CD14-positive monocyte (primary cell): Measurements from ENCODE around the gene BCS1L. TPM values are rescaled to one million over a fixed set of nuclear protein-coding genes. Genes with fewer than 3 reads are reported as not detected.

Experiments used
- DNase-seq, 3 donors: peaks; one replicate each; pipeline ENCODE4 v3.0.0-alpha.2; 2011 to 2022
- H2AFZ ChIP-seq: 2 replicates; pipeline ENCODE4 v1.6.0; 2012; ENCODE audit warnings: mild to moderate bottlenecking, low read depth, low read length, inconsistent platforms; ENCODE audit not compliant: insufficient read depth, poor library complexity, severe bottlenecking
- H3K27ac ChIP-seq, 2 donors: 1 replicate in 1 of 2; 2 replicates in 1 of 2; pipeline ENCODE4 v1.5.1; 2012 to 2013; ENCODE audit warnings: low read length in 2 of 2, control low read depth in 1 of 2, inconsistent platforms in 1 of 2, low read depth in 1 of 2, mild to moderate bottlenecking in 1 of 2
- H3K27me3 ChIP-seq, 2 donors: one replicate each; pipeline versions ENCODE4 v1.6.0 to v1.6.1; 2011 to 2013; ENCODE audit warnings: low read length in 2 of 2; ENCODE audit not compliant: control insufficient read depth in 2 of 2, insufficient read depth in 2 of 2
- H3K36me3 ChIP-seq, 2 donors: replicated peaks in 1 of 2; 1 replicate in 1 of 2; 2 replicates in 1 of 2; pipeline versions ENCODE4 v1.5.1 to v1.6.1; 2012 to 2013; ENCODE audit warnings: low read length in 2 of 2, control low read depth in 1 of 2, inconsistent platforms in 1 of 2, mild to moderate bottlenecking in 1 of 2; ENCODE audit not compliant: insufficient read depth in 2 of 2, control insufficient read depth in 1 of 2
- H3K4me1 ChIP-seq, 2 donors: 1 replicate in 1 of 2; 2 replicates in 1 of 2; pipeline versions ENCODE4 v1.5.1 to v1.6.1; 2012 to 2013; ENCODE audit warnings: low read length in 2 of 2, control low read depth in 1 of 2, inconsistent platforms in 1 of 2, mild to moderate bottlenecking in 1 of 2, moderate library complexity in 1 of 2; ENCODE audit not compliant: insufficient read depth in 2 of 2, control insufficient read depth in 1 of 2
- H3K4me2 ChIP-seq: replicated peaks from 2 replicates; pipeline ENCODE3; 2012; ENCODE audit warnings: low read length, moderate library complexity, mild to moderate bottlenecking; ENCODE audit not compliant: poor library complexity, severe bottlenecking; ENCODE audit errors: extremely low read depth
- H3K4me3 ChIP-seq, 3 experiments: fragments of 200-600 bp in 1 of 3; sonication (generic) in 1 of 3; replicated peaks in 1 of 3; 1 replicate in 2 of 3; 2 replicates in 1 of 3; pipeline ENCODE4 v1.5.1; 2011 to 2013; ENCODE audit warnings: low read length in 3 of 3, mild to moderate bottlenecking in 3 of 3, control low read depth in 2 of 3, low read depth in 2 of 3, inconsistent platforms in 1 of 3, moderate library complexity in 1 of 3
- H3K79me2 ChIP-seq: 2 replicates; pipeline ENCODE4 v1.6.0; 2012; ENCODE audit warnings: mild to moderate bottlenecking, control low read depth, inconsistent platforms, low read length, moderate library complexity; ENCODE audit not compliant: insufficient read depth
- H3K9ac ChIP-seq: 2 replicates; pipeline ENCODE4 v1.6.0; 2017; ENCODE audit warnings: low read length, mild to moderate bottlenecking; ENCODE audit not compliant: insufficient read depth, poor library complexity, severe bottlenecking
- H3K9me3 ChIP-seq, 2 donors: replicated peaks in 1 of 2; 1 replicate in 1 of 2; 2 replicates in 1 of 2; pipeline versions ENCODE4 v1.5.1 to v1.6.1; 2012 to 2013; ENCODE audit warnings: low read length in 2 of 2, control low read depth in 1 of 2; ENCODE audit not compliant: control insufficient read depth in 1 of 2, insufficient read depth in 1 of 2
- H4K20me1 ChIP-seq: 2 replicates; pipeline ENCODE4 v1.6.0; 2012; ENCODE audit warnings: mild to moderate bottlenecking, low read length, control low read depth, moderate library complexity; ENCODE audit not compliant: insufficient read depth
- H3K27ac Mint-ChIP-seq, 7 donors: one replicate each; pipeline ENCODE4 v1.8.0; 2020; ENCODE audit warnings: mild to moderate bottlenecking in 7 of 7, mixed read lengths in 7 of 7, moderate library complexity in 6 of 7, inconsistent platforms in 2 of 7
- H3K27me3 Mint-ChIP-seq, 3 donors: one replicate each; pipeline ENCODE4 v1.8.0; 2021 to 2022; ENCODE audit warnings: low read depth in 3 of 3, mild to moderate bottlenecking in 3 of 3, mixed read lengths in 3 of 3, moderate library complexity in 3 of 3, inconsistent platforms in 1 of 3
- H3K36me3 Mint-ChIP-seq, 2 donors: one replicate each; pipeline ENCODE4 v1.8.0; 2020; ENCODE audit warnings: mixed read lengths in 2 of 2, inconsistent platforms in 1 of 2, mild to moderate bottlenecking in 1 of 2
- H3K4me1 Mint-ChIP-seq: one replicate; pipeline ENCODE4 v1.8.0; 2020; ENCODE audit warnings: mild to moderate bottlenecking, mixed read lengths
- H3K4me3 Mint-ChIP-seq, 2 donors: one replicate each; pipeline ENCODE4 v1.8.0; 2020; ENCODE audit warnings: mild to moderate bottlenecking in 2 of 2, mixed read lengths in 2 of 2, moderate library complexity in 1 of 2
- H3K9me3 Mint-ChIP-seq, 7 donors: one replicate each; pipeline ENCODE4 v1.8.0; 2020 to 2022; ENCODE audit warnings: mixed read lengths in 7 of 7, mild to moderate bottlenecking in 6 of 7, moderate library complexity in 6 of 7, inconsistent platforms in 2 of 7
- WGBS: methylation state at CpG from one replicate; pipeline ENCODE4 v1.1.5; 2013; ENCODE audit warnings: missing lambda C conversion rate; ENCODE audit not compliant: insufficient coverage; 5-methylcytosine and 5-hydroxymethylcytosine counted together
- intact Hi-C, 2 donors: fragments of 100-400 bp; cut with micrococcal nuclease; formaldehyde crosslinking; loops; one replicate each; pipeline versions ENCODE4 v1.15.0 to v1.15.1; 2023
- polyA minus RNA-seq: library from RNA; depleted of rRNA, polyadenylated mRNA; stranded (reverse); fragments of >200 nt; gene quantifications from 2 replicates; pipeline ENCODE4 v1.2.3, GENCODE V29; 2012
- polyA plus RNA-seq, 3 donors: library from polyadenylated mRNA; depleted of rRNA in 1 of 3; unstranded in 2 of 3; stranded (reverse) in 1 of 3; fragments of 300-500 nt in 2 of 3; fragments of >200 nt in 1 of 3; fragmentation: Illumina TruSeq in 2 of 3; gene quantifications; 1 replicate in 2 of 3; 2 replicates in 1 of 3; pipeline ENCODE4 v1.2.3, GENCODE V29; 2012 to 2021
- total RNA-seq, 12 experiments: library from RNA in 1 of 12; stranded (reverse) in 1 of 12; fragments of 120-200 nt in 1 of 12; gene quantifications; one replicate each; pipeline ENCODE4 v1.2.4 and lab custom pipeline; 2013 to 2026; ENCODE audit warnings: mixed read lengths in 6 of 12, inconsistent platforms in 1 of 12
- TF ChIP-seq, protein P1 (sequence below): fragments of 200-600 bp; IDR thresholded peaks from one replicate; pipeline ENCODE4 v1.8.0; 2022; ENCODE audit warnings: antibody characterized with exemption, mild to moderate bottlenecking

The BCS1L gene, protein sequence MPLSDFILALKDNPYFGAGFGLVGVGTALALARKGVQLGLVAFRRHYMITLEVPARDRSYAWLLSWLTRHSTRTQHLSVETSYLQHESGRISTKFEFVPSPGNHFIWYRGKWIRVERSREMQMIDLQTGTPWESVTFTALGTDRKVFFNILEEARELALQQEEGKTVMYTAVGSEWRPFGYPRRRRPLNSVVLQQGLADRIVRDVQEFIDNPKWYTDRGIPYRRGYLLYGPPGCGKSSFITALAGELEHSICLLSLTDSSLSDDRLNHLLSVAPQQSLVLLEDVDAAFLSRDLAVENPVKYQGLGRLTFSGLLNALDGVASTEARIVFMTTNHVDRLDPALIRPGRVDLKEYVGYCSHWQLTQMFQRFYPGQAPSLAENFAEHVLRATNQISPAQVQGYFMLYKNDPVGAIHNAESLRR
- 16.7 TPM for total RNA-seq (2013)
- 10 to 100 TPM; 10.5 to 42.9 (median 12.3) TPM for polyA plus RNA-seq
- 3.9 and 8.5 TPM in 2 replicates for polyA minus RNA-seq
- total RNA-seq (lab: John Stamatoyannopoulos, UW): 0.41 to 6.1 (median 2.8) reads per million in 11 experiments

GRCh38 chr2:218659258-218659987, at the start of gene BCS1L, which contains the start of gene ZNF142:
BCS1L (plus strand) TSS chr2:218659683; CDS start chr2:218660988, 1,305 bp downstream.
ZNF142 (minus strand) TSS chr2:218659623; CDS start chr2:218656429, 3,194 bp downstream.
- Histone ChIP-seq H3K4me2 (peak within 1 kb of the TSS; percentile 87), H4K20me1 (no peaks in the 10 kb centered on the region), H3K4me1 (peaks cover 15 to 19% of the 10 kb centered on the region in 2 donors), H3K9me3 (no peaks in the 10 kb centered on the region), H3K4me3 (peak within 1 kb of the TSS; percentile 46 to 88 (median 87)), H3K9ac (peak within 1 kb of the TSS; percentile 63), H3K36me3 (peaks cover 45 to 66% of the 10 kb centered on the region in 2 donors), H2AFZ (peak within 1 kb of the TSS; percentile 92), H3K79me2 (peaks cover 25% of the 10 kb centered on the region), H3K27ac (peak within 1 kb of the TSS; percentile 6 to 66), H3K27me3 (no peaks in the 10 kb centered on the region)
- intact Hi-C loops: no loop called here
- peaks cover 52 to 60% of the 10 kb centered on the region in 2 donors for H3K36me3 Mint-ChIP-seq
- H3K27me3 Mint-ChIP-seq: no peaks in the 10 kb centered on the region
- H3K9me3 Mint-ChIP-seq: no peaks in the 10 kb centered on the region
- peak; percentile 52 to 56 (median 55) for DNase-seq
- H3K4me1 Mint-ChIP-seq: peaks cover 23% of the 10 kb centered on the region
- TF ChIP-seq, protein P1, sequence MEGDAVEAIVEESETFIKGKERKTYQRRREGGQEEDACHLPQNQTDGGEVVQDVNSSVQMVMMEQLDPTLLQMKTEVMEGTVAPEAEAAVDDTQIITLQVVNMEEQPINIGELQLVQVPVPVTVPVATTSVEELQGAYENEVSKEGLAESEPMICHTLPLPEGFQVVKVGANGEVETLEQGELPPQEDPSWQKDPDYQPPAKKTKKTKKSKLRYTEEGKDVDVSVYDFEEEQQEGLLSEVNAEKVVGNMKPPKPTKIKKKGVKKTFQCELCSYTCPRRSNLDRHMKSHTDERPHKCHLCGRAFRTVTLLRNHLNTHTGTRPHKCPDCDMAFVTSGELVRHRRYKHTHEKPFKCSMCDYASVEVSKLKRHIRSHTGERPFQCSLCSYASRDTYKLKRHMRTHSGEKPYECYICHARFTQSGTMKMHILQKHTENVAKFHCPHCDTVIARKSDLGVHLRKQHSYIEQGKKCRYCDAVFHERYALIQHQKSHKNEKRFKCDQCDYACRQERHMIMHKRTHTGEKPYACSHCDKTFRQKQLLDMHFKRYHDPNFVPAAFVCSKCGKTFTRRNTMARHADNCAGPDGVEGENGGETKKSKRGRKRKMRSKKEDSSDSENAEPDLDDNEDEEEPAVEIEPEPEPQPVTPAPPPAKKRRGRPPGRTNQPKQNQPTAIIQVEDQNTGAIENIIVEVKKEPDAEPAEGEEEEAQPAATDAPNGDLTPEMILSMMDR: no peak
- peak within 1 kb of the TSS; percentile 98 to 99 for H3K4me3 Mint-ChIP-seq
- 0% methylated on average over 26 of the region's 49 CpGs for WGBS
- H3K27ac Mint-ChIP-seq: peak within 1 kb of the TSS; percentile 73 to 91 (median 82)

- H3K27me3 ChIP-seq: no peaks in the 10 kb centered on the region
- H3K27me3 Mint-ChIP-seq: peaks cover 0 to 3% (median 2%) of the 10 kb centered on the region in 3 donors
- intact Hi-C loops: no loop called here
These were observed 43.6 kb upstream of the BCS1L start for GRCh38 chr2:218615868-218616315.

More at GRCh38 chr2:218615868-218616315, 43.6 kb upstream of the BCS1L start:
- Histone ChIP-seq H3K9me3 (no peaks in the 10 kb centered on the region), H3K27ac (no peak overlapping the region), H4K20me1 (no peaks in the 10 kb centered on the region), H2AFZ (no peak overlapping the region), H3K79me2 (no peaks in the 10 kb centered on the region), H3K36me3 (no peaks in the 10 kb centered on the region), H3K4me1 (no peaks in the 10 kb centered on the region), H3K4me2 (no peak overlapping the region), H3K9ac (no peak overlapping the region), H3K4me3 (no peak overlapping the region)
- Mint-ChIP-seq H3K4me3 (no peak overlapping the region), H3K27ac (peak overlapping the region in 1 of 7 donors; percentile 4), H3K4me1 (no peaks in the 10 kb centered on the region), H3K36me3 (no peaks in the 10 kb centered on the region), H3K9me3 (no peaks in the 10 kb centered on the region)
- no peak for DNase-seq
- TF ChIP-seq, protein P1: no peak
- 97% methylated on average over 4 of the region's 6 CpGs for WGBS
